T-helper 2 cell treated with Interferon-gamma antibody and Interleukin-4, amounts not matched to agents 100 ng/mL and 5 ng/mL, for 36 hours (primary cell): ENCODE measurements around the gene MEGF6. TPM values are rescaled to one million over a fixed set of nuclear protein-coding genes. Genes with fewer than 3 reads are reported as not detected.
"Not testable (repeated sequence)": the region's sequence is repeated elsewhere in the genome, so short reads cannot be mapped to it uniquely, and the experiment has no call there.

Source experiments
- intact Hi-C: fragments of 100-400 bp; cut with micrococcal nuclease; formaldehyde crosslinking; loops from one replicate; pipeline ENCODE4 v1.15.1; 2023
- total RNA-seq: library from RNA; stranded (reverse); gene quantifications from 2 replicates; pipeline ENCODE4 v1.2.3, GENCODE V29; 2022

The MEGF6 gene
- total RNA-seq, 1 donor from 2014 or later, result 11.3 TPM

DNA sequence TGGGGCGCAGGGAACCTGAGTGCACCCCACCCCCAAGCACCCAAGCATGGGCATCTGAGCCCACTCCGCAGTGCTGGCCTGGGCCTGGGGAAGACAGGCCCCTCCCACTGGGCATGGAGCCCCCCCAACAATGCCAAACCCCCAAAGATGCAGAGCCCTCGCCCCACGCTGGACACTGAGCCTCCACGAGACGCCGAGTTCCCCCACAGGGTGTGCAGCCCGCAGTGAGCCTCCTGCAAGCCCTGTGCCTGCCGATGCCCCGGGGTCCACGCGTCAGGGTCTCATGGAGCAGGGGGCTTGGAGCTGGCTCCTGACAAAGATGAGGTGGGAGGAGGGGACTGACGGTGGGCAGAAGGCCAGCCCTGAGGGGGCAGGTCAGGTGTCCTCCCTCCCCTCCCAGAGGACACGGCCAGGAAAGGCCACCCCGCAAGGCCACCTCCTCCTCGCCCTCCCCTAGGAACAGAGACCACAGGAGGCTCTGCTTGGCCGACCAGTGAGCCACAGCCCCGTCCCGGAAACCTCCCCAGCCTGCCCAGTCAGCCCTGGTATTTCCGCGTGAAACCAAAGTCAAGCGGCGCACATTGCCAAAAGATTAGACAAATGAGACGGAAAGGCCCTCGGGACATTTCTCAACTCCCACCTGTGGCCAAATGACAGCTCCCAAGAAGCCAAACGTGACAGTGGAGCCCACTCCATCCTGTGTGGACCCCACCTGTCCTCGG is 33.4 kb downstream of the MEGF6 start:
- intact Hi-C loops, result no loop called here

DNA sequence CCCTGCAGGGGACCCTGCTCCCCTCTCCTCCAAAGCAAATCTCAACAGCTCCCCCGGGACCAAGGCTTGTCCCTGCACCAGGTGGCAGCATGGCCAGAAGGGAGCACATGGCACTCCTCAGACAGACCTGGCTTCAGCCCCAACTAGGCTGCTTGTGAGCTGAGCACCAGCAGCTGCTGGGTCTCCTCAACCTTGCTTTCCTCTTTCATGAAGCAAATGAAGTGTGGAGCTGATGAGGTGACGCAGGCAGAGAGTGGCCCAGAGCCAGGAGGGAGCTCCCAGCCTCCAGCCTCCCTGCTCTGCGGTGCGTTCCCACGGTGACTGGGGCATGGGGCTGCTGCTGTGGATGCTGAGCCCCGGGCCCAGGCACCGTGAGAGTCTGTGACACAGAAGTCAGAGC is 34.0 kb downstream of the MEGF6 start:
- intact Hi-C loops, result no loop called here

DNA sequence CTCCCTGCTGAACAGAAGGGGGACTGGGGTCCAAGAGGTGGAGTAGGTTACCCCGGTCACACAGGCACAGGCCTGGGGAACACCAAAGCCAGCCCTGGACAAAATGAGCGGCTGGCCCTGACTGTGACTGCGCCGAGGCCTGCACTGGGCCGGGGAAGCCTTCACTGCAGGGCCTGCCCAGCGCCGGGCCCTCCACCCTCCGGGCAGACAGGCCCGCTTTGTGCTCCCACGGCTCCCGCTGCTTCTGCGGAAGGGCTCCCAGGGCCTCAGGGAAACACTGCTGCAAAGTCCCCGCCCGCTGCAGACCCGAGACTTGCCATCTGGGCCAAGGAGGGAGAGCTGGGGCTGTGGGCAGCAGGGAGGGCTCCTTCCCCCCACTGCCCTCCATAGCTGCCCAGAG is 35.3 kb downstream of the MEGF6 start:
- intact Hi-C loops, result no loop called here

DNA sequence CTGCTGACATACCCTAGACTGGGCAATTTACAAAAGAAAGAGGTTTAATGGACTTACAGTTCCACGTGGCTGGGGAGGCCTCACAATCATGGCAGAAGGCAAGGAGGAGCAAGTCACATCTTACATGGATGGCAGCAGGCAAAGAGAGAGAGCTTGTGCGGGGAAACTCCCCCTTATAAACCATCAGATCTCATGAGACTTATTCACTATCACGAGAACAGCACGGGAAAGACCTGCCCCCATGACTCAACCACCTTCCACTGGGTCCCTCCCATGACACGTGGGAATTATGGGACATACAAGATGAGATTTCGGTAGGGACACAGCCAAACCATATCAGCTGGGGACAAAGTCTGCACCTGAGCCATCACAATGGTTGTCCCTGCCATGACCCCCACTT is 35.8 kb downstream of the MEGF6 start:
- intact Hi-C loops, result not testable (repeated sequence)

DNA sequence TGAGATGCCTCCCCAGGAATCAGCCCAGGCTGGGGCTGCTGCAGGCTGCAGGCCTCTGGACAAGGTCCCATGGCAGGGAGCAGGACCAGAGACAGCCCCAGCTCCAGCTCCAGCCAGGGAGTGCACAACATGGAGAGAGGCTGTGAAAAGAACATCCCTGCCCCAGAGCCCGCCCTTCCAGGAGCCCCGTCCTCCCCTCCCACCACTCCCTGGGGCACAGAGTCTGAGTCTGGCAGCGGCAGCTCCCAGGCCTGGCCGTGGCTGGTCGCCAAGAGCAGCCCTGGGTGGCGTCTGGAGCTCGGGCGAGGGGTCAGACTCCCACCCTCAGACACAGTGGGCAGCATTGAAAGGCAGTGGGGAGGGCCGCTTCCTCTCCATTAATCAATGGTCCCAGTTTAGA is 37.8 kb downstream of the MEGF6 start:
- intact Hi-C loops, result no loop called here

DNA sequence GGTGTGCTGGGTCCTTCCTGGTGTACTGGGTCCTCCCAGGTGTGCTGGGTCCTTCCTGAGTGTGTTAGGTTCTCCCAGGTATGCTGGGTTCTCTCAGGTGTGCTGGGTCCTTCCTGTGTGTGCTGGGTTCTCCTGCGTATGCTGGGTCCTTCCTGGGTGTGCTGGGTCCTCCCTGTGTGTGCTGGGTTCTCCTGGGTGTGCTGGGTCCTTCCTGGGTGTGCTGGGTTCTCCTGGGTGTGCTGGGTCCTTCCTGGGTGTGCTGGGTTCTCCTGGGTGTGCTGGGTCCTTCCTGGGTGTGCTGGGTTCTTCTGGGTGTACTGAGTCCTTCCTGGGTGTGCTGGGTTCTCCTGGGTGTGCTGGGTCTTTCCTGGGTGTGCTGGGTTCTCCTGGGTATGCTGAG is 38.7 kb downstream of the MEGF6 start:
- intact Hi-C loops, result not testable (repeated sequence)

- intact Hi-C loops, result no loop called here
These were observed 40.0 kb downstream of the MEGF6 start for GRCh38 chr1:3571263-3571662.

GRCh38 chr1:3570066-3570986 is 41.0 kb downstream of the MEGF6 start:
- intact Hi-C loops, result no loop called here

DNA sequence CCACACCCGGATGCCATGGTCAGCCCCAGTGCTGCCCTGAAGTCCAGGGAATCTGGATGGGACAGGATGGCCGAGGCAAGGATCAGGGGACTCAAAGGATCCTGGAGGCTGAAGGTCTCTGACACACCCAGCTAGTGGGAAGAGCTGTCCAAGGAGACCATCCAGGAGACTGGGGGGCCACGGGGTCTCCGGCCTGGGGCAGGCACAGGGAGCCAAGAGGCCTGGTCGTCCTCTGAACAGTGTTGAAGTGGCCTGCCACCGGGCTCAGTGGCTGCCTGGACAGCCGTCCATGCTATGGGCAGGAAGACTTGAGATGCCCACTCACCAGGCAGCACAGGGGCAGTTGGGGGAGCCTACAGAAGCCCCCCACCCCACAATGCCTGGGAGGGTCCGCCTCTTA is 41.9 kb downstream of the MEGF6 start:
- intact Hi-C loops, result no loop called here

- intact Hi-C loops, result no loop called here
These were observed 42.4 kb downstream of the MEGF6 start for GRCh38 chr1:3568815-3569435.

DNA sequence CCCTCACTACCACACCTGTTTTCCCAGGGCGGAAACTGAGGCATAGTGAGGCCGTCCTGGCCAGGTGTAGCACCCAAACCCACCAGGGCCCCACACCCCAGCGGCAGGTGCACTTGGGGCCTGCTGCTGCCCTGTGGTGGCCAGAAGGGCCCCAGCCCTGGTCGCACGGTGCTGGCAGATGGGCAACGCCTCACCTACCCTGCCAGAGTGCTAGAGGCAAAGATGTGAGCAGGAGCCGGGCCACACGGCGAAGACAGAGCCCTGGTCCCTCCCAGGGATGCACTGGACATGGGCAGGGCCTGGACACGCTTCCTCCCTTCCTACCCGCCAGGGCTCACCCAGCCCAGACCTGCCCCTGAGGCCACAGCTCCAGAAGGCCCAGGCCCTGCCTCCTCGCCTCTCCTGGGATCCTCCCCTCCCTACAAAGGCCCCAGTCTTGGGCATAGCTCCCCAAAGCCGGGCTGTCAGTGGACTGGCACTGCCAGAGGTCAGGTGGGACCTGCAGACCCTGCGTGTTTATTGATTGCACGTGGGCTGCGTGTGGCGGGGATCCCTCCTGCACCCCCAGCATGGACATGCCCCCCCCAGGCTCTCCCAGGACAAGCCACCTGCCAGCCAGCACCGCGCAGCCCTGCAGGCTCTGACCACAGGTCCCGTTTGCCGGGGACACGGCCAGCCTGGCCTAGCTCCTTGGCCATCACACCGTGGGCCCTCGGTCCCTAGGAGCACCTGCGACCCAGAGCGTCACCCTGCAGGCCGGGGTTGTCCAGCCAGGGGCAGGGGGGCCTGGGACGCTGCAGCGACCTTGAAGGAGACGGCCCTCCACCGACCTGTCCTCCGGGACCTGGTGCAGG is 44.1 kb downstream of the MEGF6 start:
- intact Hi-C loops, result no loop called here

- intact Hi-C loops, result no loop called here
These were observed 45.1 kb downstream of the MEGF6 start for GRCh38 chr1:3566003-3566885.

DNA sequence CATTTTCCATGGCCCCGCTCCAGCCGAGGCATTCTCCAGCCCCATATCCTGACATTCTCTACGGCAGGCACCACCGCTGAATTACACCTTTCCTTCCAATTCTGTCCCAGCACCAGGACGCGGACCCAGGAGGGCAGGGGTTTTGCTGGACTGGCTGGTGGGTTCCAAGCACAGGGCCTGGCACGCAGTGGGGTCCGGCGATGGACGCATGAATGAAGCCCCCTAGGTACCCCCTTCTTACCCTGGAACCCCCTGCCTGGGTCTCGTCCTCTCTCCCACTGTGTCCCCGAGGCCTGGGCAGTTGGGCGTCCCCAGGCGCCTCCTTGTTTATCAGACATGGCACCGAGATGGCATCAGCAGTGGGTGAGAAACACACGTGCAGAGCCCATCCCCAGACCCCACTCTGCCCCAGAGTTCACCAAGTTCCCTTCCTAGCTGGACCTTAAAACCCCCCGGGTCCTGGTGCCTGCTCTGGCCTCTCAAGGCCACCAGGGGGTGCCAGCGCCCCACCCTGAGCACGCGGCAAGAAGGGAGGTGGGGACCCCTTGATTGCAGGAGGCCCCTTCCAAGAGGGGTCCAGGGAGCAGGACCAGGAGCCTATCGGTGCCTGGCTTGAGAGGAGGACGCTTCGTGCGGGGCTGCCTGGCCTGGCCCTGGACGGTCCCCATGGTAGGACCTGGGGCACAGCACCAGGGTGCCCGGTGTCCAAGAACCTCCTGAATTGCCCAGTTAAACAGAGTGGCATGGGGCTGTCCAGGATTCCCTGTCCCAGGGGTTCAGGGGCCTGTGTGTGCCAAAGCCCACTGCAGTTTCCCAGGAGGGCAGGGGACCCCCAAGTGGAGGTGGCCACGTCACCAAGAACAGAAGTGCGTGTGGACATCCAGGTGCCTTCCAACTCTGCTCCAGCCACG is 46.1 kb downstream of the MEGF6 start:
- intact Hi-C loops, result loop anchor here (1.0 kb wide), 1 partner anchor 54 kb away; no protein-coding TSS in a partner anchor

GRCh38 chr1:3563610-3564009 is 47.7 kb downstream of the MEGF6 start:
- intact Hi-C loops, result no loop called here

DNA sequence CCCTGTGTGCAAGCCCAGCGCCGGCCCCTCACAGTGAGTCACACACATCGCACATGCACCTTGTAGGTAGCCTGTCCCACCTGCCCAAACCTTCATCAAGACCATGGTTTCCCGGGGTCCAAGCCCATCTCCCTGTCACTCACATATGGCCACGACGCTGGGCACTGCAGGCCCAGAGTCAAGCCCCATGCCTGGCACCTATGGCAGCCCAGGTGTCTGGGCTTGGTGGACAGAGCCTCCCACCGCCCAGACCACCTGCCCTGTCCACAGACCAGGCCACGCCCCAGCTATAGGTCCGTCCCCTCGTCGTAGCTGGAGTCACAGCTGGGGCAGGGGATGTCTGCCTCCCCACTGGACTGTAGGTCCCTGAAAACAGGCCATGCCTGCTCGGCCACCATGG is 48.2 kb downstream of the MEGF6 start:
- intact Hi-C loops, result no loop called here

DNA sequence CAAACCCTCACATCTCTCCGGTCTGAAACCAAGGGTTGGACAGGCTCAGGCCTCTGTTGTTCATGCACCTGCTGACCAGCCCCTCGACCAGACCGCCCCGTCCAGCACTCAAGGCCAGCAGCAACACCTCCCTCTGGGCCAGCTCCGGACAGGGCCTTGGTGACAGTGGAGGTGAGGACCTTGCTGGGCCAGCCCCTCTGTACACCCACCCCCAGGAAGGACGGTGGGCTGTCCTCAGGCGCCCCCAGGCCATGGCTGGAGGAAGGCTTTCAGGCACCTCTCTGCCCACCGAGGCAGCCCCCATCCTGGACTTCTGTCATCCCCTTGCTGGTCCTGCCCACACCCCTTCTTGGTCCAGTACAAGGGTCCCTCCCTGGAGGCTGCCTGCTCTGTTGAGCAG is 48.6 kb downstream of the MEGF6 start:
- intact Hi-C loops, result no loop called here

DNA sequence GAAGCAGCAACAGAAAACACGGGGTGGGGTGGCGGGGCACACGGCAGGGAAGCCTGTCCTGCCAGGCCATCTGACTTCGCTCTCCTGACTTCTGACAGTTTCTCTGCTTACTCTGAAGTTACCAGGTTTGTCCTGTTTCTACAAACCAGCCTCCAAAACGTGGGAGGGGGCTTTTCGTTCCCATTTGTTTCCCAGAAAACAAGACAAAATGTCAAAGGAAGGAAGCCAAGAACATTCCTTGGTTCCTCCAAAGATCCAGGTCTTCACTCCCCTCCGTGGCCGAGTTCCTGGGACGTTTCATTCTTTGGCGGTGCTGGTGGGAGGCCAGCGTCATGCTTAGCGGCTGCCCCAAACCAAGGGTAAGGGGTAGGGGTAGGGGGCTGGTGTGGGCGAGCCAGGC is 49.6 kb downstream of the MEGF6 start:
- intact Hi-C loops, result no loop called here

- intact Hi-C loops, result no loop called here
These were observed 50.3 kb downstream of the MEGF6 start for GRCh38 chr1:3560981-3561380.

DNA sequence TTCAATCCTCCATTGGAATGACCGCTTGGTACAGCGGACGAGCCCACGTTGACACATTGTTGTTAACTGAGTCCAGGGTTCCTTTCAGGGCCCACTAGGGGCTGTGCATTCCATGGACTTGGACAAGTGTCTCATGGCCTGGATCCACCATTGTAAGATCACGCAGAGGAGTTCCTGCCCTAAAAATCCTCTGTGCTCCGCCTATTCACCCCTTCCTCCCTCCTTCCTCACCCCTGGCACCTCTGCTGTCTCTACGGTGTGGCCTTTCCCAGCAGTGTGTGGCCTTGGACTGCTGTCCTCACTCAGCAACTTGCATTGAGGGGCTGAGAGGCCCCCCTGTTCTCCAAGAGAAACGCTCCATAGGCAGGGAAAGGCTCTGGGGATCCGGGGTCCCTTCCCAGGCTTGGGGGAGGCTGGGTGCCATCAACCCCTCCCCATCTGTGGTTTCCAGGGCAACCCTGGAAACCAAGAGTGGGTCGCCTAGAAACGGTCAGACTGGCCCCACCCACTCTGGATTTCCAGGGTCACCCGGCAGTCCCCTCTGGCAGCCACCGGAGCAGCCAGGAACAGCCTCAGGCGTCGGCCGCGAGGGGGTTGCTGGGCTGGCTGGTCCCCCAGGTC is 50.9 kb downstream of the MEGF6 start:
- intact Hi-C loops, result no loop called here
